Liver (tissue), 3 donors: Measurements from ENCODE around the gene FAM110D.

ENCODE experiments used
- FOXA1 ChIP-seq: IDR thresholded peaks from 2 replicates; pipeline ENCODE4 v1.6.1; 2016; ENCODE audit warnings: antibody characterized with exemption
- GABPA ChIP-seq, 2 donors: IDR thresholded peaks in 1 of 2; conservative IDR thresholded peaks in 1 of 2; 2 replicates each; pipeline ENCODE4 v1.6.1; 2016; ENCODE audit warnings: antibody characterized with exemption in 2 of 2, mild to moderate bottlenecking in 1 of 2, moderate library complexity in 1 of 2
- TF ChIP-seq, protein P1 (sequence below): fragments of 150-350 bp; IDR thresholded peaks from 2 replicates; pipeline ENCODE4 v1.5.1; 2017; ENCODE audit warnings: improper control_type of control experiment, low read depth, low read length; ENCODE audit not compliant: missing input control
- TF ChIP-seq, protein P2 (sequence below): IDR thresholded peaks from 2 replicates; pipeline ENCODE4 v1.6.1; 2016; ENCODE audit warnings: antibody characterized with exemption
- donor health status: healthy.
- donor health status: healthy.

DNA sequence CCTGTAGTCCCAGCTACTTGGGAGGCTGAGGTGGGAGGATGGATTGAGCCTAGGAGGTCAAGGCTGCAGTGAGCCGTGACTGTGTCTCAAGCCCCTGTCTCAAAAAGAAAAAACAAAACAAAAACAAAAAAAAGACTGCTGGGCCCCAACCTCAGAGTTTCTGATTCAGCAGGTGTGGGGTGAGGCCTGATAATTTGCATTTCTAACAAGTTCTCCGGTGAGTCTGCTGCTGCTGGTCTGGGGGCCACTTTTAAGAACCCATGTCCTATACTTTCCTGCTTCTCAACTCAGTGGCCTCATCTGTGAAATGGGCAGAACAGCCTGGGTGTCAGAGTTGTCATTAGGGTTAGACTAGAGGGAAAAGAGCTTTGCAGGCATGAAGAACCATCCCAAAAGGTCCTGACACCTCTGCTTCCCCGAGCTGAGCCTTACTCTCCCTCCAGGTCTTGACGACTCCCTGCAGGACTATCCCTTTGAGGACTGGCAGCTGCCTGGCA is 21.2 kb downstream of the FAM110D start:
- TF ChIP-seq, protein P1, sequence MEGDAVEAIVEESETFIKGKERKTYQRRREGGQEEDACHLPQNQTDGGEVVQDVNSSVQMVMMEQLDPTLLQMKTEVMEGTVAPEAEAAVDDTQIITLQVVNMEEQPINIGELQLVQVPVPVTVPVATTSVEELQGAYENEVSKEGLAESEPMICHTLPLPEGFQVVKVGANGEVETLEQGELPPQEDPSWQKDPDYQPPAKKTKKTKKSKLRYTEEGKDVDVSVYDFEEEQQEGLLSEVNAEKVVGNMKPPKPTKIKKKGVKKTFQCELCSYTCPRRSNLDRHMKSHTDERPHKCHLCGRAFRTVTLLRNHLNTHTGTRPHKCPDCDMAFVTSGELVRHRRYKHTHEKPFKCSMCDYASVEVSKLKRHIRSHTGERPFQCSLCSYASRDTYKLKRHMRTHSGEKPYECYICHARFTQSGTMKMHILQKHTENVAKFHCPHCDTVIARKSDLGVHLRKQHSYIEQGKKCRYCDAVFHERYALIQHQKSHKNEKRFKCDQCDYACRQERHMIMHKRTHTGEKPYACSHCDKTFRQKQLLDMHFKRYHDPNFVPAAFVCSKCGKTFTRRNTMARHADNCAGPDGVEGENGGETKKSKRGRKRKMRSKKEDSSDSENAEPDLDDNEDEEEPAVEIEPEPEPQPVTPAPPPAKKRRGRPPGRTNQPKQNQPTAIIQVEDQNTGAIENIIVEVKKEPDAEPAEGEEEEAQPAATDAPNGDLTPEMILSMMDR = no peak
- TF ChIP-seq GABPA (IDR thresholded peaks at IDR 0.05 in 1 of 2, conservative IDR thresholded peaks at IDR 0.05 in 1 of 2) (no peak), FOXA1 (no peak)
- TF ChIP-seq, protein P2, sequence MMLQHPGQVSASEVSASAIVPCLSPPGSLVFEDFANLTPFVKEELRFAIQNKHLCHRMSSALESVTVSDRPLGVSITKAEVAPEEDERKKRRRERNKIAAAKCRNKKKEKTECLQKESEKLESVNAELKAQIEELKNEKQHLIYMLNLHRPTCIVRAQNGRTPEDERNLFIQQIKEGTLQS = no peak
